ENCODE data around the gene TMEM54. TPM values are rescaled to one million over a fixed set of nuclear protein-coding genes. Genes with fewer than 3 reads are reported as not detected.

Gene TMEM54
- total and polyA plus RNA-seq, 2 of the 13 experiments (the other 11 are each of a cell fraction or from before 2014, with no cell fraction given) = 2.5 to 2.9 TPM

DNA sequence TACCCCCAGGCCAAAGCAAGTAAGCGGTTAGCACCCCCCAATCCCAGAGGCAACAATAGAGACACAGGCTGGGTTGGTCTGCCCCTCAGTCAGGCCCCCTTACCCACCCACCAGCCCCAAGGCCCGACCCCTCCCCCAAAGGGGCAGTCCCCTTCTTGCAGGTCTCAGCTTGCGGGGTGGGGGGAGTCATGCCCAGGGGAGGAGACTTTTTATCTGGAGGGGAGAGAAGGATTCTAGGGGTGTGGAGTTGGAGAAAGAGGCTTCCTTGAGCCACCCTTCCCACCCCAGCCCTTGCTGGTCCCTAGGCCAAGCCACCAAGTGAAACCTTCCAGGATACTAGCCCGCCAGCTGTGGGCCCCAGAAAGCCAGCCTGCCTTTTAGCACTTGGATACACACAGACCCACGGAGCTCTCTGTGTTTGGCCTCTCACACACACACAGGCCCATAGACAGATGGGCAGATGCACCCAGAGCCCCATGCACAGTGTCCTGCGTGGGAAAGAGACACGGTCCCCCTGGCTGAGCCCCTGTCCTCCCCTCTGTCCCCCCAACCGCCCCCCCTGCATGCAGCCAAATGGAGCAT is 7.1 kb downstream of the TMEM54 start:
- H3K27ac ChIP-seq (ENCODE audit: extremely low read length, insufficient read depth, low read length) = no peak overlapping the region

DNA sequence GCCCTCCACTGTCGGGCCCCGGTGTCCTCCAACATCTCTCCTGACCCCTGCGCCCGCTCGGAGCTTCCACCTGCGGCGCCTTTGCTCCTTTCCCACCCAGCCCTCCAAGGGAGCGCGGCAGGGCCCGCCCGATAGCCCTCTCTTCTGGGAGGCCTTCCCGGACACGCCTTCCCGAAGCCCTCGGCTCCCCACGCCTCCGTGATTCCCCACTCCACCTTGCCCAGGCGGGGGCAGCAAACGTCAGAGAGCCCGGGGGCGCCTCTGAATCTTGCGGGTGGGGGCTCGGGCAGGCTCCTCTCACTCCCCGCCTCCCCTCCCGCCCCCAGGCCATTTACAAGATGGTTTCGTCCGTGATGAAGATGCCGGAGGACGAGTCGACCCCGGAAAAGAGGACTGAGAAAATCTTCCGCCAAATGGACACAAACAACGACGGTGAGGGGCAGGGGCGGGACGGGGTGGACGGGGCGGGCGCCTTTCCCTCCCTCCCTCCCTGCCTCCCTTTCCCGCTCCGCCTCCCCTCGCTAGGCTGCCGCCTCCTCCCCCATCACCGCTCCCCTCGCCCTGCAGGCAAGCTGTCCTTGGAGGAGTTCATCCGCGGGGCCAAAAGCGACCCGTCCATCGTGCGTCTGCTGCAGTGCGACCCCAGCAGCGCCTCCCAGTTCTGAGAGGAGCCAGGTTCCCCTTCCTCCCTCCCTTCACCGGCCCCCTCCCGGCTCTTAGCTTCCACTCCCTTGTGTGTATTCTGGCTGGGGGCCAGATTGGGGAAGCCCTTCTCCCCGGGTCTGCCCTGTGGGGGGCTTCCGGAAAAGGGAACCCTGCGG is 7.8 kb downstream of the TMEM54 start:
- H3K27ac ChIP-seq (ENCODE audit: extremely low read length, insufficient read depth, low read length) = no peak overlapping the region
- H4K20me1 ChIP-seq (ENCODE audit: insufficient read depth, low read length) = 0 out of 2 replicates have a peak, but pooled peaks cover 2% of the 10 kb centered on the region
- intact Hi-C loops (cut with micrococcal nuclease; ENCODE audit: unreplicated experiment) (no loop called here), in situ Hi-C loops (cut with HindIII; ENCODE audit: extremely low pct_ligation_motif_present, low pct_unique_long_range_greater_than_20kb) (no loop called here)
- H3K36me3 ChIP-seq (replicated peaks in 1 of 2; ENCODE audit: control insufficient read depth in 1 of 2, insufficient read depth in 2 of 2, low read length in 2 of 2) = no peaks in the 10 kb centered on the region
- peak; percentile 54; the same call in 2 of the 3 replicates for ATAC-seq
- FAIRE-seq = no peak
- no peak overlapping the region for H3K9ac ChIP-seq (ENCODE audit: insufficient read depth, low read depth, low read length)
- H3K27me3 ChIP-seq (ENCODE audit: control insufficient read depth in 1 of 2, insufficient read depth in 2 of 2, low read length in 2 of 2) = peaks cover 8 to 65% of the 10 kb centered on the region in 2 experiments; a peak in 3 of 5 replicates
- H3K4me3 ChIP-seq (replicated peaks in 1 of 3; ENCODE audit: insufficient read depth in 1 of 3, low read depth in 2 of 3, low read length in 3 of 3) = peak overlapping the region; percentile 11 to 62 (median 55); a peak in 4 of 6 replicates
- H3K9me3 ChIP-seq (ENCODE audit: low read length) = no peaks in the 10 kb centered on the region
- no peak overlapping the region for H2AFZ ChIP-seq (ENCODE audit: low read length)
- CTCF ChIA-PET (ENCODE audit: low intra/inter-chr PET ratio, low total read pairs) = no interaction called here
- 10% methylated on average over 22 of the region's 58 CpGs for WGBS (ENCODE audit: low lambda C conversion rate)
- no peak for DNase-seq (ENCODE audit: low spot score)
- H3K79me2 ChIP-seq (ENCODE audit: insufficient read depth, low read length) = no peaks in the 10 kb centered on the region
- POLR2A ChIA-PET = no interaction called here
- BruUV-seq (replicated peaks) = no TSS peak
- no peaks in the 10 kb centered on the region for H3K4me1 ChIP-seq (ENCODE audit: insufficient read depth, low read length)
- peak overlapping the region; percentile 74 for H3K4me2 ChIP-seq (ENCODE audit: low read depth, low read length)
- TF ChIP-seq ZNF615 (CRISPR knock-in tag; IDR thresholded peaks at IDR 0.05; ENCODE audit: borderline replicate concordance) (no peak), ZMYM4 (CRISPR knock-in tag; IDR thresholded peaks at IDR 0.05) (no peak), MTF2 (CRISPR knock-in tag; IDR thresholded peaks at IDR 0.05; ENCODE audit: borderline replicate concordance) (0 out of 2 replicates have a peak, but pooled peaks have one; percentile 48), NR2F1 (CRISPR knock-in tag; IDR thresholded peaks at IDR 0.05) (no peak), CBFB (CRISPR knock-in tag; IDR thresholded peaks at IDR 0.05) (no peak), ZNF33A (CRISPR knock-in tag; IDR thresholded peaks at IDR 0.05; ENCODE audit: borderline replicate concordance) (no peak), SRSF1 (optimal IDR thresholded peaks at IDR 0.05; ENCODE audit: low read depth, low read length) (peak; percentile 63), SMARCE1 (IDR thresholded peaks at IDR 0.05; ENCODE audit: borderline replicate concordance) (no peak), ZNF709 (CRISPR knock-in tag; IDR thresholded peaks at IDR 0.05) (no peak)
- TF ChIP-seq, protein P1, sequence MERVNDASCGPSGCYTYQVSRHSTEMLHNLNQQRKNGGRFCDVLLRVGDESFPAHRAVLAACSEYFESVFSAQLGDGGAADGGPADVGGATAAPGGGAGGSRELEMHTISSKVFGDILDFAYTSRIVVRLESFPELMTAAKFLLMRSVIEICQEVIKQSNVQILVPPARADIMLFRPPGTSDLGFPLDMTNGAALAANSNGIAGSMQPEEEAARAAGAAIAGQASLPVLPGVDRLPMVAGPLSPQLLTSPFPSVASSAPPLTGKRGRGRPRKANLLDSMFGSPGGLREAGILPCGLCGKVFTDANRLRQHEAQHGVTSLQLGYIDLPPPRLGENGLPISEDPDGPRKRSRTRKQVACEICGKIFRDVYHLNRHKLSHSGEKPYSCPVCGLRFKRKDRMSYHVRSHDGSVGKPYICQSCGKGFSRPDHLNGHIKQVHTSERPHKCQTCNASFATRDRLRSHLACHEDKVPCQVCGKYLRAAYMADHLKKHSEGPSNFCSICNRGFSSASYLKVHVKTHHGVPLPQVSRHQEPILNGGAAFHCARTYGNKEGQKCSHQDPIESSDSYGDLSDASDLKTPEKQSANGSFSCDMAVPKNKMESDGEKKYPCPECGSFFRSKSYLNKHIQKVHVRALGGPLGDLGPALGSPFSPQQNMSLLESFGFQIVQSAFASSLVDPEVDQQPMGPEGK (CRISPR knock-in tag; IDR thresholded peaks at IDR 0.05) = peak; percentile 68

More for the DNA sequence above, 7.1 kb downstream of the TMEM54 start:
- Histone ChIP-seq H3K79me2 (ENCODE audit: insufficient read depth, low read length) (no peaks in the 10 kb centered on the region), H3K9ac (ENCODE audit: insufficient read depth, low read depth, low read length) (no peak overlapping the region), H3K36me3 (replicated peaks in 1 of 2; ENCODE audit: control insufficient read depth in 1 of 2, insufficient read depth in 2 of 2, low read length in 2 of 2) (no peaks in the 10 kb centered on the region), H2AFZ (ENCODE audit: low read length) (no peak overlapping the region), H3K4me3 (replicated peaks in 1 of 3; ENCODE audit: insufficient read depth in 1 of 3, low read depth in 2 of 3, low read length in 3 of 3) (no peak overlapping the region), H3K4me2 (ENCODE audit: low read depth, low read length) (no peak overlapping the region), H3K9me3 (ENCODE audit: low read length) (no peaks in the 10 kb centered on the region), H3K4me1 (ENCODE audit: insufficient read depth, low read length) (no peaks in the 10 kb centered on the region), H4K20me1 (ENCODE audit: insufficient read depth, low read length) (0 out of 2 replicates have a peak, but pooled peaks cover 2% of the 10 kb centered on the region), H3K27me3 (ENCODE audit: control insufficient read depth in 1 of 2, insufficient read depth in 2 of 2, low read length in 2 of 2) (peaks cover 11 to 59% of the 10 kb centered on the region in 2 experiments; a peak in 3 of 5 replicates)
- 50% methylated on average over 7 of the region's 8 CpGs for WGBS (ENCODE audit: low lambda C conversion rate)
- TF ChIP-seq PITX1 (CRISPR knock-in tag; IDR thresholded peaks at IDR 0.05) (no peak), JUN (CRISPR knock-in tag; IDR thresholded peaks at IDR 0.05) (no peak), NFE2L2 (IDR thresholded peaks at IDR 0.05; ENCODE audit: low read length) (no peak)
- ATAC-seq (no peak), DNase-seq (ENCODE audit: low spot score) (no peak), FAIRE-seq (no peak)
- BruUV-seq (replicated peaks) = no TSS peak
- ChIA-PET POLR2A (interaction anchor here (0.9 kb wide), 1 partner anchor 70 kb away, joined by 3 read pairs; no protein-coding TSS in a partner anchor), CTCF (ENCODE audit: low intra/inter-chr PET ratio, low total read pairs) (no interaction called here)
- intact Hi-C loops (cut with micrococcal nuclease; ENCODE audit: unreplicated experiment) (no loop called here), in situ Hi-C loops (cut with HindIII; ENCODE audit: extremely low pct_ligation_motif_present, low pct_unique_long_range_greater_than_20kb) (no loop called here)
